ENCODE results near the gene NMU. TPM values are rescaled to one million over a fixed set of nuclear protein-coding genes. Genes with fewer than 3 reads are reported as not detected.

Gene NMU
- total and polyA plus RNA-seq, 10 of the 15 experiments (the other 5 are each of a cell fraction or from before 2014, with no cell fraction given), result 0.33 TPM; not detected in 9

- POLR2A ChIA-PET, result no interaction called here
- H3K4me2 ChIP-seq (ENCODE audit: control insufficient read depth, insufficient read depth), result no peak overlapping the region
Observed at GRCh38 chr4:55578341-55579010, 57.6 kb downstream of the NMU start.

More at GRCh38 chr4:55578341-55579010, 57.6 kb downstream of the NMU start:
- Histone ChIP-seq H3K27ac (ENCODE audit: control insufficient read depth, insufficient read depth) (no peak overlapping the region), H3K9ac (ENCODE audit: control insufficient read depth, insufficient read depth, low read length) (no peak overlapping the region), H4K20me1 (ENCODE audit: control insufficient read depth, insufficient read depth) (no peaks in the 10 kb centered on the region), H3K36me3 (ENCODE audit: control insufficient read depth in 2 of 2, insufficient read depth in 2 of 2, low read length in 1 of 2) (no peaks in the 10 kb centered on the region), H2AFZ (ENCODE audit: control insufficient read depth, low read depth, low read length) (no peak overlapping the region), H3K9me3 (replicated peaks; ENCODE audit: control insufficient read depth, insufficient read depth, low read length) (no peaks in the 10 kb centered on the region; the same call in 2 of the 3 replicates), H3K4me3 (no peak overlapping the region), H3K79me2 (ENCODE audit: control insufficient read depth, insufficient read depth, low read length) (no peaks in the 10 kb centered on the region), H3K4me1 (ENCODE audit: control insufficient read depth, insufficient read depth, low read length) (no peaks in the 10 kb centered on the region), H3K27me3 (replicated peaks in 1 of 2; ENCODE audit: control insufficient read depth in 2 of 2, insufficient read depth in 2 of 2, low read length in 1 of 2) (no peaks in the 10 kb centered on the region)
- no peak for DNase-seq (ENCODE audit: low read depth, low spot score)
- in situ Hi-C loops (cut with MboI) (no loop called here), intact Hi-C loops (cut with micrococcal nuclease; ENCODE audit: unreplicated experiment) (no loop called here)
- FAIRE-seq, result no peak
- ChIA-PET CTCF (no interaction called here), SMC1A (ENCODE audit: uncharacterized antibody, unreplicated experiment) (interaction anchor here (0.9 kb wide), 1 partner anchor 153 kb away, joined by 3 read pairs; no protein-coding TSS in a partner anchor), RAD21 (ENCODE audit: unreplicated experiment) (no interaction called here)
- no peak for TF ChIP-seq BMI1 (IDR thresholded peaks at IDR 0.05; ENCODE audit: borderline replicate concordance)
- TF ChIP-seq YBX1 (IDR thresholded peaks at IDR 0.05), result no peak
- no peak for TF ChIP-seq ZZZ3 (IDR thresholded peaks at IDR 0.05; ENCODE audit: control insufficient read depth, insufficient read length, low read depth)
- TF ChIP-seq TBL1XR1 (IDR thresholded peaks at IDR 0.05; ENCODE audit: low read depth, low read length), result no peak
- no peak for TF ChIP-seq ZNF592 (IDR thresholded peaks at IDR 0.05)
- no peak for TF ChIP-seq ZNF687 (IDR thresholded peaks at IDR 0.05)
- no peak for TF ChIP-seq CBX5 (IDR thresholded peaks at IDR 0.05; ENCODE audit: low read depth)
- TF ChIP-seq BRCA1 (IDR thresholded peaks at IDR 0.05; ENCODE audit: low read depth, low read length), result no peak
- TF ChIP-seq HDAC6 (IDR thresholded peaks at IDR 0.05; ENCODE audit: unreplicated experiment), result no peak
- no peak for TF ChIP-seq CREB1 (IDR thresholded peaks at IDR 0.05; ENCODE audit: low read depth)
- TF ChIP-seq CBFB (IDR thresholded peaks at IDR 0.05; ENCODE audit: low read depth), result no peak
- no peak for ATAC-seq
- no TSS peak for BruUV-seq (replicated peaks)

Measured in GM12878 (cell line).